Neural progenitor cell (in vitro differentiated cells): Measurements from ENCODE around the gene STARD3. TPM values are rescaled to one million over a fixed set of nuclear protein-coding genes. Genes with fewer than 3 reads are reported as not detected.
A peak's percentile ranks its signal among the peaks of the same experiment; 100 is the strongest.

Source experiments
- DNase-seq: peaks from one replicate; pipeline ENCODE4 v3.0.0-alpha.2; 2016; ENCODE audit warnings: low spot score
- H2AFZ ChIP-seq: fragments of 200-600 bp; sonication (generic); replicated peaks from 2 replicates; pipeline ENCODE4 v1.6.1; 2016; ENCODE audit warnings: antibody characterized with exemption
- H3F3A ChIP-seq: fragments of 200-600 bp; sonication (generic); 2 replicates; pipeline ENCODE4 v1.6.1; 2016; ENCODE audit warnings: antibody characterized with exemption, low read depth
- H3K27ac ChIP-seq: fragments of 200-600 bp; sonication (generic); 2 replicates; pipeline ENCODE4 v1.5.1; 2016; ENCODE audit warnings: mild to moderate bottlenecking
- H3K27me3 ChIP-seq: fragments of 200-600 bp; sonication (generic); 2 replicates; pipeline ENCODE4 v1.6.1; 2016; ENCODE audit warnings: mild to moderate bottlenecking, moderate library complexity
- H3K36me3 ChIP-seq: fragments of 200-600 bp; sonication (generic); 2 replicates; pipeline ENCODE4 v1.5.1; 2016
- H3K4me1 ChIP-seq: fragments of 200-600 bp; sonication (generic); 2 replicates; pipeline ENCODE4 v1.6.1; 2016; ENCODE audit warnings: mixed run types
- H3K4me2 ChIP-seq: fragments of 200-600 bp; sonication (generic); 2 replicates; pipeline ENCODE4 v1.6.1; 2016
- H3K4me3 ChIP-seq: fragments of 200-600 bp; sonication (generic); 2 replicates; pipeline ENCODE4 v1.5.1; 2016
- H3K79me2 ChIP-seq: fragments of 200-600 bp; sonication (generic); 2 replicates; pipeline ENCODE4 v1.6.1; 2016; ENCODE audit warnings: low read depth
- H3K9ac ChIP-seq: fragments of 200-600 bp; sonication (generic); 2 replicates; pipeline ENCODE4 v1.6.1; 2016
- H3K9me3 ChIP-seq: fragments of 200-600 bp; sonication (generic); 2 replicates; pipeline ENCODE4 v1.5.1; 2016; ENCODE audit warnings: low read depth
- H4K20me1 ChIP-seq: fragments of 200-600 bp; sonication (generic); 2 replicates; pipeline ENCODE4 v1.6.1; 2016; ENCODE audit warnings: low read depth
- H3K27ac Mint-ChIP-seq: 3 replicates; pipeline ENCODE4 v1.8.0; 2021; ENCODE audit warnings: mixed read lengths
- H3K27me3 Mint-ChIP-seq: 2 replicates; pipeline ENCODE4 v1.8.0; 2022; ENCODE audit warnings: low read depth, mild to moderate bottlenecking, inconsistent platforms, moderate library complexity, mixed read lengths; ENCODE audit not compliant: insufficient read depth
- H3K36me3 Mint-ChIP-seq: 3 replicates; pipeline ENCODE4 v1.8.0; 2021; ENCODE audit warnings: mixed read lengths
- H3K4me1 Mint-ChIP-seq: 3 replicates; pipeline ENCODE4 v1.8.0; 2021; ENCODE audit warnings: mixed read lengths
- H3K4me3 Mint-ChIP-seq: 3 replicates; pipeline ENCODE4 v1.8.0; 2021; ENCODE audit warnings: mild to moderate bottlenecking, moderate library complexity, mixed read lengths
- H3K9me3 Mint-ChIP-seq: 3 replicates; pipeline ENCODE4 v1.8.0; 2020; ENCODE audit warnings: mixed read lengths
- CTCF ChIP-seq: fragments of 200-600 bp; sonication (generic); IDR thresholded peaks from 2 replicates; pipeline ENCODE4 v1.5.1; 2017; ENCODE audit warnings: antibody characterized with exemption, mild to moderate bottlenecking
- EZH2 ChIP-seq: fragments of 200-600 bp; sonication (generic); IDR thresholded peaks from 2 replicates; pipeline ENCODE4 v1.6.1; 2017; ENCODE audit warnings: antibody characterized with exemption, mild to moderate bottlenecking, moderate library complexity
- EZH2phosphoT487 ChIP-seq: fragments of 200-600 bp; sonication (generic); IDR thresholded peaks from 2 replicates; pipeline ENCODE4 v1.6.1; 2017; ENCODE audit warnings: antibody characterized with exemption
- total RNA-seq: library from RNA; depleted of rRNA; stranded (reverse); fragments of >200 nt; gene quantifications from 2 replicates; pipeline ENCODE4 v1.2.3, GENCODE V29; 2015; ENCODE audit warnings: low replicate concordance

STARD3 gene
- total RNA-seq, 1 donor from 2014 or later, result 21.5 TPM

GRCh38 chr17:39647256-39647655 is 10.3 kb downstream of the STARD3 start:
- TF ChIP-seq EZH2phosphoT487, result no peak
- no peak for TF ChIP-seq EZH2
- no peak for TF ChIP-seq CTCF
- no peak overlapping the region for H3K9ac ChIP-seq
- H3K27ac ChIP-seq, result no peak overlapping the region
- H3K9me3 ChIP-seq, result no peaks in the 10 kb centered on the region
- H3K36me3 ChIP-seq, result no peaks in the 10 kb centered on the region
- no peak for DNase-seq
- H3K4me2 ChIP-seq, result no peak overlapping the region
- H3K4me1 Mint-ChIP-seq, result peaks cover 44% of the 10 kb centered on the region
- peaks cover 41% of the 10 kb centered on the region for H3K79me2 ChIP-seq
- H3K9me3 Mint-ChIP-seq, result no peaks in the 10 kb centered on the region
- H4K20me1 ChIP-seq, result peaks cover 38% of the 10 kb centered on the region
- H2AFZ ChIP-seq, result no peak overlapping the region
- H3F3A ChIP-seq, result peaks cover 22% of the 10 kb centered on the region
- H3K4me3 Mint-ChIP-seq, result no peak overlapping the region
- peaks cover 9% of the 10 kb centered on the region for H3K36me3 Mint-ChIP-seq
- no peaks in the 10 kb centered on the region for H3K27me3 ChIP-seq
- no peak overlapping the region for H3K4me3 ChIP-seq
- H3K4me1 ChIP-seq, result peaks cover 19% of the 10 kb centered on the region
- H3K27ac Mint-ChIP-seq, result no peak overlapping the region
- H3K27me3 Mint-ChIP-seq, result peaks cover 3% of the 10 kb centered on the region

- H3K9ac ChIP-seq, result no peak overlapping the region
- no peak overlapping the region for H3K27ac ChIP-seq
- H3K79me2 ChIP-seq, result peaks cover 32% of the 10 kb centered on the region
- H3K4me3 ChIP-seq, result no peak overlapping the region
- H3K9me3 ChIP-seq, result no peaks in the 10 kb centered on the region
- peaks cover 30% of the 10 kb centered on the region for H4K20me1 ChIP-seq
- peaks cover 51% of the 10 kb centered on the region for H3K4me1 Mint-ChIP-seq
- H3K27me3 ChIP-seq, result no peaks in the 10 kb centered on the region
- DNase-seq, result no peak
- no peaks in the 10 kb centered on the region for H3K36me3 ChIP-seq
- no peak overlapping the region for H3K4me2 ChIP-seq
- peaks cover 7% of the 10 kb centered on the region for H3K36me3 Mint-ChIP-seq
- peaks cover 34% of the 10 kb centered on the region for H3K4me1 ChIP-seq
- peaks cover 36% of the 10 kb centered on the region for H3F3A ChIP-seq
- H3K9me3 Mint-ChIP-seq, result no peaks in the 10 kb centered on the region
- no peak overlapping the region for H3K4me3 Mint-ChIP-seq
- no peak overlapping the region for H2AFZ ChIP-seq
- H3K27ac Mint-ChIP-seq, result no peak overlapping the region
- TF ChIP-seq CTCF, result no peak
- no peak for TF ChIP-seq EZH2phosphoT487
- TF ChIP-seq EZH2, result no peak
- H3K27me3 Mint-ChIP-seq, result no peaks in the 10 kb centered on the region
These were observed 11.8 kb downstream of the STARD3 start for GRCh38 chr17:39648616-39649366.

- H4K20me1 ChIP-seq, result peaks cover 25% of the 10 kb centered on the region
- H3K9me3 ChIP-seq, result no peaks in the 10 kb centered on the region
- peaks cover 12% of the 10 kb centered on the region for H3K36me3 Mint-ChIP-seq
- no peak for TF ChIP-seq CTCF
- H3K4me3 ChIP-seq, result no peak overlapping the region
- H3K27ac ChIP-seq, result no peak overlapping the region
- peak overlapping the region; percentile 17 for H3K4me3 Mint-ChIP-seq
- H3K79me2 ChIP-seq, result peaks cover 33% of the 10 kb centered on the region
- no peak overlapping the region for H2AFZ ChIP-seq
- H3K36me3 ChIP-seq, result no peaks in the 10 kb centered on the region
- H3F3A ChIP-seq, result peaks cover 27% of the 10 kb centered on the region
- H3K4me1 Mint-ChIP-seq, result peaks cover 52% of the 10 kb centered on the region
- peak overlapping the region; percentile 24 for H3K27ac Mint-ChIP-seq
- no peak for DNase-seq
- H3K27me3 ChIP-seq, result no peaks in the 10 kb centered on the region
- H3K9me3 Mint-ChIP-seq, result no peaks in the 10 kb centered on the region
- H3K4me1 ChIP-seq, result peaks cover 31% of the 10 kb centered on the region
- H3K9ac ChIP-seq, result no peak overlapping the region
- H3K4me2 ChIP-seq, result no peak overlapping the region
- H3K27me3 Mint-ChIP-seq, result no peaks in the 10 kb centered on the region
These were observed 13.2 kb downstream of the STARD3 start for GRCh38 chr17:39650121-39650579.
